HepG2 (cell line): ENCODE results near the gene NAPSA. TPM values are rescaled to one million over a fixed set of nuclear protein-coding genes. Genes with fewer than 3 reads are reported as not detected.

ENCODE experiments used
- ATAC-seq: fragments of 200-7000 bp; cut with Tn5 transposase; 3 replicates; pipeline ENCODE4 v1.9.1; 2020; ENCODE audit warnings: mild to moderate bottlenecking, moderate library complexity
- BruUV-seq: library from RNA; stranded (reverse); fragments of 400-500 nt; replicated peaks from 2 replicates; lab custom pipeline; 2021; lab: Mats Ljungman, UMichigan
- CTCF ChIA-PET: fragments of 300-600 bp; formaldehyde crosslinking; extraction: SDS; loops from one replicate; lab custom pipeline; 2021; ENCODE audit warnings: low total read pairs, inconsistent platforms, low intra/inter-chr PET ratio; lab: Yijun Ruan, JAX
- POLR2A ChIA-PET: fragments of 350-600 bp; sonication (Branson Sonifier 250); formaldehyde crosslinking; loops from one replicate; lab custom pipeline; 2020; ENCODE audit warnings: antibody characterized with exemption, inconsistent platforms; lab: Yijun Ruan, JAX
- DNase-seq: peaks from one replicate; pipeline ENCODE4 v3.0.0-alpha.2; 2015; ENCODE audit warnings: low spot score
- FAIRE-seq: peaks from 3 replicates; lab custom pipeline; 2011; peaks lifted over from hg19 to GRCh38; lab: Jason Lieb, UNC
- H2AFZ ChIP-seq: one replicate; pipeline ENCODE4 v1.6.1; 2011; ENCODE audit warnings: low read length, inconsistent platforms
- H3K27ac ChIP-seq: fragments of 300-600 bp; 3 replicates; pipeline ENCODE4 v1.8.0; 2011; ENCODE audit warnings: mixed run types, mild to moderate bottlenecking, mixed read lengths, low read length, inconsistent platforms; ENCODE audit not compliant: insufficient read depth; ENCODE audit errors: extremely low read length
- H3K27me3 ChIP-seq, 2 experiments: fragments of 200-600 bp in 1 of 2; 2 replicates in 1 of 2; 3 replicates in 1 of 2; pipeline versions ENCODE4 v1.6.0 to v1.8.0; 2011; ENCODE audit warnings: low read length in 2 of 2, mild to moderate bottlenecking in 2 of 2, moderate library complexity in 2 of 2, inconsistent platforms in 1 of 2; ENCODE audit not compliant: insufficient read depth in 2 of 2, control insufficient read depth in 1 of 2
- H3K36me3 ChIP-seq, 2 experiments: fragments of 200-600 bp in 1 of 2; replicated peaks in 1 of 2; 2 replicates in 1 of 2; 3 replicates in 1 of 2; pipeline versions ENCODE4 v1.5.1 to v1.8.0; 2011; ENCODE audit warnings: low read length in 2 of 2, inconsistent platforms in 1 of 2; ENCODE audit not compliant: insufficient read depth in 2 of 2, control insufficient read depth in 1 of 2
- H3K4me1 ChIP-seq: 2 replicates; pipeline ENCODE4 v1.5.1; 2012; ENCODE audit warnings: low read length, inconsistent platforms; ENCODE audit not compliant: insufficient read depth
- H3K4me2 ChIP-seq: 2 replicates; pipeline ENCODE4 v1.6.0; 2011; ENCODE audit warnings: low read depth, low read length, inconsistent platforms
- H3K4me3 ChIP-seq, 3 experiments: fragments of 200-600 bp in 1 of 3; sonication (generic), shearing (Covaris generic) in 1 of 3; replicated peaks in 1 of 3; 2 replicates each; pipeline ENCODE4 v1.5.1; 2011 to 2016; ENCODE audit warnings: low read length in 3 of 3, inconsistent platforms in 2 of 3, low read depth in 2 of 3, mild to moderate bottlenecking in 2 of 3, control low read depth in 1 of 3, mixed read lengths in 1 of 3; ENCODE audit not compliant: insufficient read depth in 1 of 3
- H3K79me2 ChIP-seq: one replicate; pipeline ENCODE4 v1.6.1; 2011; ENCODE audit warnings: low read length, inconsistent platforms; ENCODE audit not compliant: insufficient read depth
- H3K9ac ChIP-seq: 2 replicates; pipeline ENCODE4 v1.6.0; 2011; ENCODE audit warnings: mild to moderate bottlenecking, low read depth, low read length, inconsistent platforms; ENCODE audit not compliant: insufficient read depth
- H3K9me3 ChIP-seq: 2 replicates; pipeline ENCODE4 v1.5.1; 2012; ENCODE audit warnings: mild to moderate bottlenecking, low read length
- H4K20me1 ChIP-seq: 2 replicates; pipeline ENCODE4 v1.6.0; 2011; ENCODE audit warnings: inconsistent platforms, mild to moderate bottlenecking, low read length, moderate library complexity; ENCODE audit not compliant: insufficient read depth
- CEBPG ChIP-seq: IDR thresholded peaks from 2 replicates; pipeline ENCODE4 v1.6.1; 2016
- GATAD1 ChIP-seq: IDR thresholded peaks from 2 replicates; pipeline ENCODE4 v1.6.1; 2016; ENCODE audit warnings: missing genetic modification reagents, missing compliant biosample characterization
- ZBTB1 ChIP-seq: sonication (generic); formaldehyde crosslinking; IDR thresholded peaks from 2 replicates; pipeline ENCODE4 v1.4.0; 2020; ENCODE audit warnings: missing genetic modification reagents, borderline replicate concordance
- ZFX ChIP-seq: sonication (generic); formaldehyde crosslinking; IDR thresholded peaks from 2 replicates; pipeline ENCODE4 v1.4.0; 2020; ENCODE audit warnings: mild to moderate bottlenecking, low read depth, missing genetic modification reagents, moderate library complexity
- ZMAT3 ChIP-seq: sonication (generic); formaldehyde crosslinking; conservative IDR thresholded peaks from 2 replicates; pipeline ENCODE4 v1.7.0; 2021; ENCODE audit warnings: missing genetic modification reagents
- ZNF143 ChIP-seq: sonication (generic); formaldehyde crosslinking; IDR thresholded peaks from 2 replicates; pipeline ENCODE4 v1.4.0; 2020; ENCODE audit warnings: missing genetic modification reagents
- ZNF256 ChIP-seq: sonication (generic); formaldehyde crosslinking; conservative IDR thresholded peaks from 2 replicates; pipeline ENCODE4 v1.4.0; 2020; ENCODE audit warnings: missing genetic modification reagents
- ZNF30 ChIP-seq: sonication (generic); formaldehyde crosslinking; IDR thresholded peaks from 2 replicates; pipeline ENCODE4 v1.5.0; 2020; ENCODE audit warnings: mild to moderate bottlenecking, missing genetic modification reagents
- ZNF646 ChIP-seq: sonication (generic); formaldehyde crosslinking; IDR thresholded peaks from 2 replicates; pipeline ENCODE4 v1.9.0; 2021; ENCODE audit warnings: mild to moderate bottlenecking, missing genetic modification reagents
- WGBS: methylation state at CpG from one replicate; pipeline ENCODE4 v1.1.6; 2017; ENCODE audit warnings: low lambda C conversion rate; 5-methylcytosine and 5-hydroxymethylcytosine counted together
- in situ Hi-C: cut with HindIII; loops from 2 replicates; pipeline ENCODE4 v1.10.0; 2017; ENCODE audit warnings: low pct_unique_long_range_greater_than_20kb; ENCODE audit not compliant: extremely low pct_ligation_motif_present
- intact Hi-C: fragments of 100-400 bp; cut with micrococcal nuclease; formaldehyde crosslinking; loops from one replicate; pipeline ENCODE4 v1.10.0; 2022; ENCODE audit not compliant: unreplicated experiment
- polyA plus RNA-seq, 8 experiments: library from polyadenylated mRNA; depleted of rRNA in 3 of 8; stranded (reverse) in 7 of 8; unstranded in 1 of 8; fragments of >200 nt; fragmentation: Illumina TruSeq in 4 of 8; extraction: Trizol in 4 of 8; gene quantifications; 2 replicates each; pipeline versions ENCODE4 v1.2.1 to v1.2.3, GENCODE V29; 2011 to 2016; ENCODE audit warnings: low read depth in 4 of 8, missing spikeins in 1 of 8, mixed read lengths in 1 of 8; ENCODE audit not compliant: insufficient read depth in 1 of 8
- total RNA-seq, 5 experiments: library from RNA; depleted of rRNA; stranded (reverse); fragments of >200 nt; fragmentation: Illumina TruSeq; extraction: Trizol; gene quantifications; 2 replicates each; pipeline ENCODE4 v1.2.3, GENCODE V29; 2016; ENCODE audit warnings: low read depth in 1 of 5
- TF ChIP-seq, protein P1 (sequence below): sonication (generic); formaldehyde crosslinking; conservative IDR thresholded peaks from 2 replicates; pipeline ENCODE4 v1.5.0; 2020; ENCODE audit warnings: missing genetic modification reagents
- TF ChIP-seq, protein P2 (sequence below): sonication (generic); formaldehyde crosslinking; IDR thresholded peaks from 2 replicates; pipeline ENCODE4 v1.4.0; 2020; ENCODE audit warnings: missing genetic modification reagents

The NAPSA gene
- total and polyA plus RNA-seq, 2 of the 13 experiments (the other 11 are each of a cell fraction or from before 2014, with no cell fraction given): not detected

DNA sequence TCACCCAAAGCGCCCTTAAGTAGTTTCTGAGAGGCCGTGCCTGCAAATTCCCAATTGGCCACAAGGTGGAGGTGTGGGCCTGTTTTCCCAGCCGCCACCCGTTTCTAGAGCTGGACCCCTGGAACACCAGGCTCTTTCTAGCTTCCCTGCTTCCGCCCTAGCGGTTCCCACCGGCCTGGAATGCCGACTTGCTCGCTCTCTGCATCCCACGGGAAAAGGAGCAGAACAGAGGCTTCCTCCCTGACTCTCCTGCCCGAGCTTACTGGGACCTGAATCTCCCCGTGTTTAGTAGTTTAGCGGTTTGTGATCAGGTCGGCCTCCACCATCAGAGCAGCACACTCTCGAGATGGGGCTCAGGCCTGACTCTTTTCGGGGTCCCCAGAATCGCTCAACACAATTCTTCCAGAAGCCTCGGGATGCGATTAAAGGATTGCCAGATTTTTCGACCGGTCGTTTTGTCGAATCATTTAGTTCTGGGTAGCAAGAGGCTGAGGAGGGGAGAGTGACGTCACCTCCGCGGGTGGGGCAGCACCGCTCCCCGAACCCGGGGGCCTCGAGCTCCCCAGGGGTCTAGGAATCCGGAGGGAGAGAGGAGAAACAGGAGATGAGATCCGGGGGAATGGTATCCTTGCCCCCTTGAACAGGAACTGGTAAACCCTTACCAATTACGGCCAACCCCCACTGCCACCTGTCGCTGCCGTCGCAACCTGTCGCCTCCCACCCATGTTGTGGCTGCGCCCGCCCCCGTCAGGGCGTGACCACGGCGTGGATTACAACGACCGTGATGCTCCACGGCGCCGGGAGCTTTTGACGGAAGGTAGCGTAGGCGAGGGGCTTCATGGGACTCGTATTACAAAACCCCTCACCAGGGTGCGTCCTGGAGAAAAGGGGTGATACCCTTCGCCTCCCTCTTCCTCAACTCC lies 8.0 kb downstream of the NAPSA start (continued):
- 0 out of 2 replicates have a peak, but pooled peaks have one; percentile 12 for TF ChIP-seq GATAD1 (CRISPR knock-in tag)
- peak; percentile 39; the same call in 1 of the 2 replicates for TF ChIP-seq ZFX
- no peak for TF ChIP-seq CEBPG (CRISPR knock-in tag)

DNA sequence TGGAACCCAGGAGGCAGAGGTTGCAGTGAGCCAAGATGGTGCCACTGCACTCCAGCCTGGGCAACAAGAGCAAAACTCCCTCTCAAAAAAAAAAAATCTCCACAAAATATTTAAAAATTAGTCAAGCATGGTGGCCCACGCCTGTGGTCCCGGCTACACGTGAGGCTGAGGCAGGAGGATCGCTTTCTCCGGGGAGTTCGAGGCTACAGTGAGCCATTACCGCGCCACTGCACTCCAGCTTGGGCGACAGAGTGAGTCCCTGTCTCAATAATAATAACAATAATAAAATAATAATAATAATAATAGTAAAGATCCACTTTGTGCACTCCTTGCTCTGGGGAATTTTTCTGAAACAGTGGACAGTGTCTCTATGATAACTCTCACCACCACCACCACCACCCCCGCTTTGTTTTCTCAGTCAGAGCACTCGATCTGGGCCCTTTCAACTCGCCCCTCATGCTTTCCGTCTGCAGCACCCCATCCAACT lies 8.7 kb downstream of the NAPSA start:
- Histone ChIP-seq H3K27ac (no peak overlapping the region), H2AFZ (no peak overlapping the region), H4K20me1 (no peaks in the 10 kb centered on the region), H3K9me3 (no peaks in the 10 kb centered on the region), H3K36me3 (no peaks in the 10 kb centered on the region), H3K9ac (no peak overlapping the region), H3K4me2 (peak overlapping the region; percentile 88), H3K4me3 (no peak overlapping the region; a peak in 1 of 6 replicates), H3K4me1 (peaks cover 11% of the 10 kb centered on the region; the same call in 1 of the 2 replicates), H3K27me3 (no peaks in the 10 kb centered on the region), H3K79me2 (no peaks in the 10 kb centered on the region)
- ChIA-PET POLR2A (interaction anchor here (0.8 to 1.1 kb wide), 5 partner anchors 9 to 448 kb away, joined by 3 to 6 read pairs (median 4); partner anchors contain the start of genes KCNC3 and POLD1), CTCF (interaction anchor here (1.1 to 2.4 kb wide), 3 partner anchors 12 to 123 kb away, joined by 4 to 21 read pairs (median 7); no protein-coding TSS in a partner anchor)
- ATAC-seq (no peak), DNase-seq (no peak), FAIRE-seq (no peak)
- TF ChIP-seq ZMAT3 (CRISPR knock-in tag) (no peak), ZNF143 (CRISPR knock-in tag) (no peak), ZNF646 (no peak), ZBTB1 (no peak), ZNF30 (CRISPR knock-in tag) (no peak), ZNF256 (CRISPR knock-in tag) (no peak)
- TF ChIP-seq, protein P1, sequence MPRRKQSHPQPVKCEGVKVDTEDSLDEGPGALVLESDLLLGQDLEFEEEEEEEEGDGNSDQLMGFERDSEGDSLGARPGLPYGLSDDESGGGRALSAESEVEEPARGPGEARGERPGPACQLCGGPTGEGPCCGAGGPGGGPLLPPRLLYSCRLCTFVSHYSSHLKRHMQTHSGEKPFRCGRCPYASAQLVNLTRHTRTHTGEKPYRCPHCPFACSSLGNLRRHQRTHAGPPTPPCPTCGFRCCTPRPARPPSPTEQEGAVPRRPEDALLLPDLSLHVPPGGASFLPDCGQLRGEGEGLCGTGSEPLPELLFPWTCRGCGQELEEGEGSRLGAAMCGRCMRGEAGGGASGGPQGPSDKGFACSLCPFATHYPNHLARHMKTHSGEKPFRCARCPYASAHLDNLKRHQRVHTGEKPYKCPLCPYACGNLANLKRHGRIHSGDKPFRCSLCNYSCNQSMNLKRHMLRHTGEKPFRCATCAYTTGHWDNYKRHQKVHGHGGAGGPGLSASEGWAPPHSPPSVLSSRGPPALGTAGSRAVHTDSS: no peak
- TF ChIP-seq, protein P2, sequence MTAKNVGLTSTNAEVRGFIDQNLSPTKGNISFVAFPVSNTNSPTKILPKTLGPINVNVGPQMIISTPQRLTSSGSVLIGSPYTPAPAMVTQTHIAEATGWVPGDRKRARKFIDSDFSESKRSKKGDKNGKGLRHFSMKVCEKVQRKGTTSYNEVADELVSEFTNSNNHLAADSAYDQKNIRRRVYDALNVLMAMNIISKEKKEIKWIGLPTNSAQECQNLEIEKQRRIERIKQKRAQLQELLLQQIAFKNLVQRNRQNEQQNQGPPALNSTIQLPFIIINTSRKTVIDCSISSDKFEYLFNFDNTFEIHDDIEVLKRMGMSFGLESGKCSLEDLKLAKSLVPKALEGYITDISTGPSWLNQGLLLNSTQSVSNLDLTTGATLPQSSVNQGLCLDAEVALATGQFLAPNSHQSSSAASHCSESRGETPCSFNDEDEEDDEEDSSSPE (CRISPR knock-in tag): no peak
- WGBS: 24% methylated on average over 13 of the region's 13 CpGs
- intact Hi-C loops: loop anchor here (1.0 kb wide), 1 partner anchor 123 kb away; no protein-coding TSS in a partner anchor
- in situ Hi-C loops: loop anchor here (25.0 kb wide), 1 partner anchor 431 kb away; the partner anchor contains the start of gene ACP4
- no TSS peak for BruUV-seq
